Ammon's horn (tissue), 1 donor: ENCODE results near the gene GALNT18.

ENCODE experiments used
- DNase-seq: peaks from one replicate; pipeline ENCODE4 v3.0.0-alpha.2; 2016; ENCODE audit warnings: low spot score

GALNT18 gene

DNA sequence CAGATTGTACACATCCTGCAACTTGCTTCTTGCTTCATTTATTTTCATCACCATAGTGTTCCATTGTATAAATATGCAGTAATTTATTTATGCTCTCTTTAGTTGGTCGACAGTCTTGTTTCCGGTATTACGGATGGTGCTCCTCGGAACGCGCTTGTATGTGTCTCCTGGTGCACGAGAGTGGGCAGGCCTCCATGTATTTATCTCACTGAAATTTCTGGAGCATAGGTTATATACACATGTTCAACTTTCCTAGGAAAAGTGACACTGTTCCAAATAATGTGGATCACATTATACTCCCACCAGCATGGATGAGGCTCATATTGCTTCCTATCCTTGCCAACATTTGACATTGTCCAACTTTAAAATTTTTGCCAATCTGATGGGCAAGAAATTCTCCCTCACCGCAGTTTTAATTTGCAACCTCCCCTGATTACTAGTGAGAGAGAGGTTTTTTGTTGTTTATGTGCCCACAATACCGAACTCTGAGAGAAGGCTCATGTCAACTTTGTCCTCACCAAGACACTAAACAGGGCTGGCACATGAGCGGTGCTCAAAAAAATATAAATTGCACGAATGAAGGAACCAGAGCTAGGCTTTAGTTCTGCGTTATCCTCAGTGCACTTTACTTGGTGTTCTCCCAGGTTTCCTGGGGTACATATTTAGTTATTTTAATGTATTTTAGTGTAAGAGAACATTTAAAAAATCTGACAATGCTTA is 272.5 kb downstream of the GALNT18 start:
- DNase-seq = no peak

DNA sequence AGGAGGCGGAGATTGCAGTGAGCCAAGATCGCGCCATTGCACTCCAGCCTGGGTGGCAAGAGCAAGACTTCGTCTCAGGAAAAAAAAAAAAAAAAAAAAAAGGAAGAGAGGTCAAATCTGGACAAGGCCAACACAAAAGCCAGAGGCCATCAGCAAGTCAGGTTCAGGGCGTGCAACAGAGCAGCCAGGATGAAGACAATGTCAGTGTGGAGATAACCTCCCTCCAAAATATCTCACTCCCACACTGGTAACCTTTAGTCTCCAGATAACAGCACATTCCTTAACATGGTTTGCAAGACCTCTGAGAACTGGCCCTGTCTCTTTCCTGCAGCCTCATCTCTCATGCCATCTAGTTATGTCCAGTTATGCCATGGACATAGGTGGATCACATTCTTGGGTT is 273.5 kb downstream of the GALNT18 start:
- no peak for DNase-seq

DNA sequence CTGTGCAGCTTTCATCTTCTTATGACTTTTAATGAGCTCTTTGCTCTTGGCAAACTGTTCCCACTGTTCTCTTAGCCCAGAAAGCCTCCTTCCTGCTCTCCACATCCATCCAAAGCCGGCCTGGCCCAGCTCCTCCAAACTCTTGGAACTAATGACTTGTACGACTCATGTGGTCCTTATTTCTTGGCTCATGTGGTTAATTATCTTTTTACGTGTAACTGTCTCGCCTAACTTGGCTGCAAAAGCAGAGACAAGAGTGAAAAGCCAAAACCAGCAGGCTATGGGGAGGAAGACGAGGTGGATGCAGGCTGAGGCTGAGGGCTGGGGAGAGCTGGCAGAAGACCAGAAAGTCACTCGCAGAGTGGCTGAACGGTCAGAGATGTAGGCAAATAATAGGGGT is 274.2 kb downstream of the GALNT18 start:
- peak; percentile 16 for DNase-seq

DNA sequence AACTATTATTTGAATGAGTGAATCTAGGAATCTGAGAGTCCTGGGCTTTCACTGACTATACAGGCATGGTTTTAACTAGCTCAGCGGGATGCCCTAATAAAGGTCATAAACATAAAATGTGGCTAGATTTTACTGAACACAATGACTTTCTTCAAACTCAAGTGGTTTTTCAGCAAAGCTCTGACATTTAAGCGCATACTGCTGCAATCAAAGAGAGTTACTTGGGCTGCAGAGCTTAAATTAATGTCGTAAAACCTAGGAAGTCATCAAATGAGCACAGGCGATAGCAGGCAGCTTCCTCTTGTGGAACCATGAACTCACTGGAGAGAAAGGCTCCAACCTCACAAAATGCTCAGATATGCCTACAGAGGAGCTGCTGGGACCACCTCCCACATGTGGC is 275.5 kb downstream of the GALNT18 start:
- no peak for DNase-seq

GRCh38 chr11:11345099-11345498 is 276.7 kb downstream of the GALNT18 start:
- no peak for DNase-seq

GRCh38 chr11:11344045-11344444 is 277.8 kb downstream of the GALNT18 start:
- no peak for DNase-seq

- DNase-seq = no peak
Observed at GRCh38 chr11:11338304-11338703, 283.5 kb downstream of the GALNT18 start.

DNA sequence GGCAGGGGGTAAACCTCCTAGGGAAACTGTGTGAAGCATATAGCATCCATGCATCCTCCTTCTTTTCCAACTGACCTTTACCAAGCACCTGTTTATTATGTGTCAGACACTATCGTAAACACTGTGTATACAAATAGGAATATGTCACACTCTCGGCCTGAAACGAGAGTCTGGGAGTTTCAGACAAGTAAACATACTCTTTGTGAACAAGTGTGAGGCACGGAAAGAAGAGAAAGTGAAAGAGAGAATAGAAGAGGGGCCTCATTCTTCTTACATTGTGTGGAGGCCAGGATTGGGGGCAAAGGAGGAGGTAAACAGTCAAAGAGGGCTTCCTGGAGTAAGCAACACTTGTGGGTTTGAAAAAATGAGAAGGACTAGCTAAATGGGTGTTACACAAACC is 285.1 kb downstream of the GALNT18 start:
- DNase-seq = no peak

- no peak for DNase-seq
Observed at GRCh38 chr11:11335043-11335442, 286.8 kb downstream of the GALNT18 start.

- no peak for DNase-seq
Observed at GRCh38 chr11:11334607-11335006, 287.2 kb downstream of the GALNT18 start.

DNA sequence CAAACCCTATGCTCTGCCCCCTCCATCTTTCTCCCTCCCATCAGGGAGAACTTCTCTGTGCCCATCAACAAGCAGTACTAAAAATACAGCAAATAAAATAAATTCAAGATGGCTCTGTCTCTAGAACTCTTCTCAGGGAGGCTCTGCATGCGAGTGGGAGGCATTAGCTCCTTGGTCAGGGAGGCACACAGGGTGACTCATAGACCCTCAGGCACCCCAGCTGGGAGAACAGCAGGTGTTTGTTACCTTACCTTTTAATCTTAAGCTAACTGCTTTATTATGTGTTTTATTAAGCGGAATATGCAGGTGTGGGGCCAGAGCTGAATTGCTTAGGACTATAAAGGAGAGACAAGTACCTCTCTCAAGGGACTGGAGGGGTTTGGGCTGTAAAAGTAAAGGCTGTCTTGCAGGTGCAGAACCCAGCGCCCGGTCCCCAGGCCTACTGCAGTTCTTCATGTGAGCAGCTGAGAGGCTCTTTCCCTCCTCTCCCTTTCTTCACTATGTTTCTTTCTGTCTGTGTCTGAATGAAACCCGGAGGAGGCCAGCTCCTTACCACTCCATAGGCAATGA is 289.6 kb downstream of the GALNT18 start:
- no peak for DNase-seq

DNA sequence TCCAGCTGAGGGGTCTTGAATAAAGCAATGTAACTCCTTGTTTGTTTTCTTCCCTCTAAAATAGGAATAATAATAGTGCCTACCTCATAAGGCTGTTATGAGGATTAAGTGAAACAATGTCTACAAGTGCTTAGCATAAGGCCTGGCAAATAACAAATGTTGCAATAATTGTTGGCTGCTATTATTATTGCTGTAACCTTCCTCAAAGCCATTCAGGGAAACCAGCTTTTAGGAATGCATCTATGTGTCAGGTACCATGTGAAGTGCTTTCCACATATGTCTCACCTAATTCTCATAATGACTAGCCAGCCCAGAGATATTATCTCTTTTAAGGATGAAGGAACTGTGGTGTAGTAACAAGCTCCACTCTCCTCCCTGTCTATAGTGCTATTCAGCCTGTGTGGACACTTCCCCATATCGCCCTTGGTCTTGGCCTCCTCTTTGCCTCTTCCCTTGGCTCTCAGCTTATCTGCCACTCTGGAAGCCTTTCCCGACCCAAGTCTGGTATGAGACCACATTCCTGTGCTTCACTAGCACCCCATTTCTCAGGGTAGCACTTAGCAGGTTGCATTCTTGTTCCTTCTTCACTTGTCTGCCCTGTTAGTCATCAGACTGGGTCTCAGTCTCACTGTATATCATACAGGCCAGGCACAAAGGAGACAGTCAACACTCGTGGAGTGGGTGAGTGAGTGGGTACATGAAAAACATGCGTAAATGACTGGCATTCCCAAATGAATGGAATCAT is 292.6 kb downstream of the GALNT18 start:
- DNase-seq = no peak

- DNase-seq = no peak
Observed at GRCh38 chr11:11324090-11324489, 297.7 kb downstream of the GALNT18 start.

- no peak for DNase-seq
Observed at GRCh38 chr11:11322101-11322500, 299.7 kb downstream of the GALNT18 start.

DNA sequence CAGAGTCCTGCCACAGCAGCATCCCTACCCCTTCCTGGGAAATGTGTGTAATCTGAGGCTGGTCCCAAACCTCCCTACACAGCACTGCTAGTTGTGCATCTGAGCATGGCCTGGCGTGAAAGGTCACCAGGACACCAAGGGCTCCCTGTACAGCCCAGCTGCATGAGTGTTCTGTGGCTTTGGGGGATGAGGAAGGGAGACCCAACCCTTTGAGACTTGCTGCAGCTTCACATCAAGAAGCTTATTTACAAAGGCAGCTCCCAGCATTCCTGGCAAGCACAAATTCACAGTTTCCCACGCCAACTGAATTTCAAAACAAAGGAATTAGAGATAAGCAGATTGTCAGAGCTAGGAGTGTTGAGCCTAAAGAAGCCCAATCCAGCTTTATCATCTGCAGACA is 301.0 kb downstream of the GALNT18 start:
- DNase-seq = peak; percentile 52

- peak; percentile 50 for DNase-seq
Observed at GRCh38 chr11:11318961-11319360, 302.8 kb downstream of the GALNT18 start.

GRCh38 chr11:11318461-11318860 is 303.3 kb downstream of the GALNT18 start:
- no peak for DNase-seq

- DNase-seq = no peak
Observed at GRCh38 chr11:11316651-11317230, 305.1 kb downstream of the GALNT18 start.

- no peak for DNase-seq
Observed at GRCh38 chr11:11313902-11314692, 307.7 kb downstream of the GALNT18 start.

DNA sequence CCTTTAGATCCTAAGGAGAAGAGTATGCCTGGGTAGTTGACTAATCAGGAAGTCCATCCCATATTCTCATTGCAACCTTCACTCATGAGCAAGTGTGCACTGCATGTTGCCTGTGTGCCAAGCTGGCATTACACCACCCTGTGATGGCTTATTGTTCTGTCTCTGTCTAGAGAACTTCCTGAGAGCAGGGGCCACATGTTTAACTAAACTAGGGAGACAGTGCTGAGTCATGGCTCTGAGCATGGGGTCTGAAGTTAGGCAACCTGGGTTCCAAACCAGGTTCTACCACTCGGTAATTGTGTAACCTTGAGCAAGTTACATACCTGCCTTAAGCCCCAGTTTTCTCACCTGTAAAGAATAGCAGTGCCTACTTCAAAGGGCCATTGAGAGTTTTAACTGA is 308.4 kb downstream of the GALNT18 start:
- no peak for DNase-seq

DNA sequence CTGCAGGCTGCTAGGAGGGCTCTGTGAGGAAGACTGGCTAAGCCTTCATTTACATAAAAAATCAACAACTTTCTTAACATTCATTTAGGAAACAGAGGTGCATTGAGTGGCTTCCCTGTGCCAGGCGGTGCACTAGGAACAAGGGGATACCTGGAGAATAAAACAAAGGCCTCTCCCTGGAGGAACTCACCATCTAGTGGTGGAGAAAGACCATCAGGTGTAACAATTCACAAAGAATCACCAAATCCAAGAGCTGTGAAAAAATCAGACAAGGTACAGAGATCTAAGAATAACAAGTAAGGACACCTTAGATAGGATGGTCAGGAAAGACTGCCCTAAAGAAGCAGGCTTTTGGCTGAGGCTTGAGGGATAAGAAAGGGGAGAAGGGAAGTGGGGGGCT is 309.1 kb downstream of the GALNT18 start:
- DNase-seq = no peak

DNA sequence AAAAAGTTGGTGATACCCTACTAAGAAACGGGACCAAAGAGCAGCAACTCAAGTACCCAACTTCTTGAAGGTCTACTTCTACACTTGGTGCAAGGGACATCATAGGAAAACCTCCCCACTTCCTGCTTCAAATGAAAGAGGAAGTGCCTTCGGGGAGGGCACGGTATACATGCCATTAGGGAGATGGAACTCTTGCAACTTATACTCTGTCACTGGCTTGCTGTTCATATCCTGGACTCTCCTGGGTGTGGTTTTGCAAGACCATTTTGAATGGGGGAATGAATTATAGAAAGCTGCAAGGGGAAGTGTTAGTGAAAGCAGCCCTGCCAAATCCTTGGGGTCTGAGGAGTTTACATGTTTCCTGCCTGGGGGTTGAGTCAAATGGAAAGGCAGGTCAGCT is 310.6 kb downstream of the GALNT18 start:
- DNase-seq = no peak
